GM12878 (cell line): Measurements from ENCODE around the gene NFE2L3. TPM values are rescaled to one million over a fixed set of nuclear protein-coding genes. Genes with fewer than 3 reads are reported as not detected.

Experiments used
- ATF7 ChIP-seq: fragments of 450-650 bp; IDR thresholded peaks from 2 replicates; pipeline ENCODE4 v1.6.1; 2016; ENCODE audit warnings: low read depth, mild to moderate bottlenecking
- CHD4 ChIP-seq: fragments of 200-600 bp; sonication (generic); IDR thresholded peaks from 2 replicates; pipeline ENCODE4 v1.6.1; 2016; ENCODE audit warnings: mild to moderate bottlenecking
- CREB1 ChIP-seq: IDR thresholded peaks from 2 replicates; pipeline ENCODE4 v1.6.1; 2012; ENCODE audit warnings: low read depth, mild to moderate bottlenecking, inconsistent platforms
- CREM ChIP-seq: IDR thresholded peaks from 2 replicates; pipeline ENCODE4 v1.6.1; 2014; ENCODE audit warnings: antibody characterized with exemption, low read depth
- GABPA ChIP-seq: IDR thresholded peaks from 2 replicates; pipeline ENCODE4 v1.6.1; 2014; ENCODE audit warnings: antibody characterized with exemption, low read depth, mild to moderate bottlenecking, inconsistent platforms
- GATAD2B ChIP-seq: fragments of 450-650 bp; conservative IDR thresholded peaks from 2 replicates; pipeline ENCODE4 v1.6.1; 2017; ENCODE audit warnings: low read depth, mild to moderate bottlenecking, moderate library complexity
- JUND ChIP-seq: IDR thresholded peaks from 2 replicates; pipeline ENCODE4 v1.6.1; 2012; ENCODE audit warnings: low read depth, mild to moderate bottlenecking, low read length, improper control_type of control experiment, moderate library complexity
- KLF5 ChIP-seq: fragments of 450-650 bp; IDR thresholded peaks from 2 replicates; pipeline ENCODE4 v1.6.1; 2014; ENCODE audit warnings: mild to moderate bottlenecking; ENCODE audit not compliant: partially characterized antibody
- MEF2A ChIP-seq: IDR thresholded peaks from 2 replicates; pipeline ENCODE4 v1.6.1; 2011; ENCODE audit warnings: low read depth, mild to moderate bottlenecking, low read length, moderate library complexity; ENCODE audit not compliant: insufficient read depth
- NFXL1 ChIP-seq: fragments of 450-650 bp; IDR thresholded peaks from 2 replicates; pipeline ENCODE4 v1.6.1; 2017; ENCODE audit warnings: antibody characterized with exemption, mild to moderate bottlenecking, borderline replicate concordance
- NR2C2 ChIP-seq: IDR thresholded peaks from 2 replicates; pipeline ENCODE4 v1.6.1; 2011; ENCODE audit warnings: borderline replicate concordance, low read depth; ENCODE audit not compliant: control insufficient read depth, insufficient read length
- NR2F1 ChIP-seq: fragments of 450-650 bp; conservative IDR thresholded peaks from 2 replicates; pipeline ENCODE4 v1.6.1; 2017; ENCODE audit warnings: mild to moderate bottlenecking
- POLR2A ChIP-seq: IDR thresholded peaks from 2 replicates; pipeline ENCODE4 v1.6.1; 2011; ENCODE audit warnings: low read depth, mild to moderate bottlenecking, low read length
- POLR2AphosphoS2 ChIP-seq: IDR thresholded peaks from 2 replicates; pipeline ENCODE4 v1.6.1; 2011; ENCODE audit warnings: low read depth, mild to moderate bottlenecking, low read length, improper control_type of control experiment, moderate library complexity
- RAD21 ChIP-seq: IDR thresholded peaks from 2 replicates; pipeline ENCODE4 v1.6.1; 2011; ENCODE audit warnings: mild to moderate bottlenecking, low read depth, low read length, moderate library complexity; ENCODE audit not compliant: insufficient read depth
- RAD51 ChIP-seq: fragments of 450-650 bp; IDR thresholded peaks from 2 replicates; pipeline ENCODE4 v1.6.1; 2016; ENCODE audit warnings: moderate library complexity, mild to moderate bottlenecking, inconsistent platforms
- SIN3A ChIP-seq: IDR thresholded peaks from 2 replicates; pipeline ENCODE4 v1.6.1; 2012; ENCODE audit warnings: low read depth, low read length, improper control_type of control experiment
- SMARCA5 ChIP-seq: fragments of 450-650 bp; IDR thresholded peaks from 2 replicates; pipeline ENCODE4 v1.6.1; 2017; ENCODE audit warnings: mild to moderate bottlenecking
- SREBF1 ChIP-seq: IDR thresholded peaks from 2 replicates; pipeline ENCODE4 v1.6.1; 2012; ENCODE audit warnings: mild to moderate bottlenecking, low read length
- SRF ChIP-seq, 2 experiments: IDR thresholded peaks; 2 replicates each; pipeline ENCODE4 v1.6.1; 2011; ENCODE audit warnings: low read depth in 2 of 2, low read length in 2 of 2, mild to moderate bottlenecking in 1 of 2, moderate library complexity in 1 of 2
- SUPT20H ChIP-seq: IDR thresholded peaks from 2 replicates; pipeline ENCODE4 v1.6.1; 2011; ENCODE audit warnings: low read depth, mild to moderate bottlenecking, low read length, moderate library complexity, borderline replicate concordance; ENCODE audit not compliant: control insufficient read depth
- ZNF24 ChIP-seq: fragments of 450-650 bp; IDR thresholded peaks from 2 replicates; pipeline ENCODE4 v1.6.1; 2017; ENCODE audit warnings: antibody characterized with exemption, mild to moderate bottlenecking
- ZNF622 ChIP-seq: fragments of 450-650 bp; IDR thresholded peaks from 2 replicates; pipeline ENCODE4 v1.6.1; 2017; ENCODE audit warnings: mild to moderate bottlenecking, inconsistent platforms
- polyA plus RNA-seq, 11 experiments: library from polyadenylated mRNA; depleted of rRNA in 4 of 11; unstranded in 6 of 11; stranded (reverse) in 5 of 11; fragments of >200 nt; fragmentation: Nextera tagmentation in 4 of 11; fragmentation: Illumina TruSeq in 1 of 11; extraction: Ambion mirVana in 4 of 11; extraction: Trizol in 1 of 11; gene quantifications; 1 replicate in 1 of 11; 2 replicates in 10 of 11; pipeline versions ENCODE4 v1.2.1 to v1.2.3, GENCODE V29; 2011 to 2016; ENCODE audit warnings: inconsistent platforms in 2 of 11, missing spikeins in 2 of 11, low read depth in 1 of 11
- total RNA-seq, 4 experiments: library from RNA; depleted of rRNA in 3 of 4; stranded (reverse); fragments of >200 nt in 3 of 4; fragmentation: Illumina TruSeq in 1 of 4; extraction: Trizol in 1 of 4; gene quantifications; 2 replicates each; pipeline versions ENCODE4 v1.2.1 to v1.2.3, GENCODE V29; 2013 to 2021
- TF ChIP-seq, protein P1 (sequence below): fragments of 450-650 bp; IDR thresholded peaks from 2 replicates; pipeline ENCODE4 v1.6.1; 2016; ENCODE audit warnings: mild to moderate bottlenecking
- TF ChIP-seq, protein P2 (sequence below): fragments of 450-650 bp; IDR thresholded peaks from 2 replicates; pipeline ENCODE4 v1.6.1; 2017; ENCODE audit warnings: mild to moderate bottlenecking, low read depth, inconsistent platforms; ENCODE audit not compliant: poor library complexity, severe bottlenecking
- TF ChIP-seq, protein P3 (sequence below): fragments of 150-350 bp; IDR thresholded peaks from 2 replicates; pipeline ENCODE4 v1.6.1; 2014; ENCODE audit warnings: mild to moderate bottlenecking, low read depth, low read length

Gene NFE2L3
- total and polyA plus RNA-seq, 10 of the 15 experiments (the other 5 are each of a cell fraction or from before 2014, with no cell fraction given): 4.4 to 34.9 (median 13.0) TPM

DNA sequence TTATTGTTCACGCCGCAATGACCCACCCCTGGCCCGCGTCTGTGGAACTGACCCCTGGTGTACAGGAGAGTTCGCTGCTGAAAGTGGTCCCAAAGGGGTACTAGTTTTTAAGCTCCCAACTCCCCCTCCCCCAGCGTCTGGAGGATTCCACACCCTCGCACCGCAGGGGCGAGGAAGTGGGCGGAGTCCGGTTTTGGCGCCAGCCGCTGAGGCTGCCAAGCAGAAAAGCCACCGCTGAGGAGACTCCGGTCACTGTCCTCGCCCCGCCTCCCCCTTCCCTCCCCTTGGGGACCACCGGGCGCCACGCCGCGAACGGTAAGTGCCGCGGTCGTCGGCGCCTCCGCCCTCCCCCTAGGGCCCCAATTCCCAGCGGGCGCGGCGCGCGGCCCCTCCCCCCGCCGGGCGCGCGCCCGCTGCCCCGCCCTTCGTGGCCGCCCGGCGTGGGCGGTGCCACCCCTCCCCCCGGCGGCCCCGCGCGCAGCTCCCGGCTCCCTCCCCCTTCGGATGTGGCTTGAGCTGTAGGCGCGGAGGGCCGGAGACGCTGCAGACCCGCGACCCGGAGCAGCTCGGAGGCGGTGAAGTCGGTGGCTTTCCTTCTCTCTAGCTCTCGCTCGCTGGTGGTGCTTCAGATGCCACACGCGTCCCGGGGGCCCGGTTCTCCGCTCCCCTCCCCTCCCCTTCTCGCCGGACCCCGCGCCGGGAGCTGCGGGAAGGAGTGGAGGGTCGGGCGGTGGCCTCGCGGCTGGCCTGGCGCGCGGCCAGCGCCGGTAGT lies 49.4 kb downstream of the NFE2L3 start, which contains the start of gene CBX3 (continued):
- no peak for TF ChIP-seq GATAD2B
- TF ChIP-seq NR2F1: peak; percentile 75
- no peak for TF ChIP-seq CHD4
- TF ChIP-seq, protein P1, sequence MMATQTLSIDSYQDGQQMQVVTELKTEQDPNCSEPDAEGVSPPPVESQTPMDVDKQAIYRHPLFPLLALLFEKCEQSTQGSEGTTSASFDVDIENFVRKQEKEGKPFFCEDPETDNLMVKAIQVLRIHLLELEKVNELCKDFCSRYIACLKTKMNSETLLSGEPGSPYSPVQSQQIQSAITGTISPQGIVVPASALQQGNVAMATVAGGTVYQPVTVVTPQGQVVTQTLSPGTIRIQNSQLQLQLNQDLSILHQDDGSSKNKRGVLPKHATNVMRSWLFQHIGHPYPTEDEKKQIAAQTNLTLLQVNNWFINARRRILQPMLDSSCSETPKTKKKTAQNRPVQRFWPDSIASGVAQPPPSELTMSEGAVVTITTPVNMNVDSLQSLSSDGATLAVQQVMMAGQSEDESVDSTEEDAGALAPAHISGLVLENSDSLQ: no peak
- no peak for TF ChIP-seq NR2C2
- TF ChIP-seq POLR2AphosphoS2: peak; percentile 60; the same call in 1 of the 2 replicates
- no peak for TF ChIP-seq ZNF622
- TF ChIP-seq SIN3A: no peak
- TF ChIP-seq CREB1: no peak
- TF ChIP-seq POLR2A: peak; percentile 96
- TF ChIP-seq RAD51: no peak
- no peak for TF ChIP-seq ZNF24
- no peak for TF ChIP-seq SMARCA5
- no peak for TF ChIP-seq RAD21
- TF ChIP-seq GABPA: no peak
- TF ChIP-seq CREM: peak; percentile 16; the same call in 1 of the 2 replicates
- TF ChIP-seq ATF7: no peak
- no peak for TF ChIP-seq SREBF1
- no peak for TF ChIP-seq KLF5
- TF ChIP-seq, protein P2, sequence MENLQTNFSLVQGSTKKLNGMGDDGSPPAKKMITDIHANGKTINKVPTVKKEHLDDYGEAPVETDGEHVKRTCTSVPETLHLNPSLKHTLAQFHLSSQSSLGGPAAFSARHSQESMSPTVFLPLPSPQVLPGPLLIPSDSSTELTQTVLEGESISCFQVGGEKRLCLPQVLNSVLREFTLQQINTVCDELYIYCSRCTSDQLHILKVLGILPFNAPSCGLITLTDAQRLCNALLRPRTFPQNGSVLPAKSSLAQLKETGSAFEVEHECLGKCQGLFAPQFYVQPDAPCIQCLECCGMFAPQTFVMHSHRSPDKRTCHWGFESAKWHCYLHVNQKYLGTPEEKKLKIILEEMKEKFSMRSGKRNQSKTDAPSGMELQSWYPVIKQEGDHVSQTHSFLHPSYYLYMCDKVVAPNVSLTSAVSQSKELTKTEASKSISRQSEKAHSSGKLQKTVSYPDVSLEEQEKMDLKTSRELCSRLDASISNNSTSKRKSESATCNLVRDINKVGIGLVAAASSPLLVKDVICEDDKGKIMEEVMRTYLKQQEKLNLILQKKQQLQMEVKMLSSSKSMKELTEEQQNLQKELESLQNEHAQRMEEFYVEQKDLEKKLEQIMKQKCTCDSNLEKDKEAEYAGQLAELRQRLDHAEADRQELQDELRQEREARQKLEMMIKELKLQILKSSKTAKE: peak; percentile 94
- 0 out of 2 replicates have a peak, but pooled peaks have one; percentile 5 for TF ChIP-seq MEF2A
- TF ChIP-seq, protein P3, sequence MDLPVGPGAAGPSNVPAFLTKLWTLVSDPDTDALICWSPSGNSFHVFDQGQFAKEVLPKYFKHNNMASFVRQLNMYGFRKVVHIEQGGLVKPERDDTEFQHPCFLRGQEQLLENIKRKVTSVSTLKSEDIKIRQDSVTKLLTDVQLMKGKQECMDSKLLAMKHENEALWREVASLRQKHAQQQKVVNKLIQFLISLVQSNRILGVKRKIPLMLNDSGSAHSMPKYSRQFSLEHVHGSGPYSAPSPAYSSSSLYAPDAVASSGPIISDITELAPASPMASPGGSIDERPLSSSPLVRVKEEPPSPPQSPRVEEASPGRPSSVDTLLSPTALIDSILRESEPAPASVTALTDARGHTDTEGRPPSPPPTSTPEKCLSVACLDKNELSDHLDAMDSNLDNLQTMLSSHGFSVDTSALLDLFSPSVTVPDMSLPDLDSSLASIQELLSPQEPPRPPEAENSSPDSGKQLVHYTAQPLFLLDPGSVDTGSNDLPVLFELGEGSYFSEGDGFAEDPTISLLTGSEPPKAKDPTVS: no peak
- 0 out of 2 replicates have a peak, but pooled peaks have one; percentile 41 for TF ChIP-seq JUND
- TF ChIP-seq NFXL1: no peak
- 0 out of 4 replicates have a peak, but pooled peaks of 1 of the 2 experiments have one; percentile 16 for TF ChIP-seq SRF (IDR thresholded peaks at IDR 0.05; ENCODE audit: low read depth in 2 of 2, low read length in 2 of 2)
- TF ChIP-seq SUPT20H: no peak
